ENCODE results near the gene HPCAL1. TPM values are rescaled to one million over a fixed set of nuclear protein-coding genes. Genes with fewer than 3 reads are reported as not detected.
A peak's percentile ranks its signal among the peaks of the same experiment; 100 is the strongest.

Gene HPCAL1
- total RNA-seq, 1 donor from 2014 or later: 160 TPM

GRCh38 chr2:10271946-10272345, 30.8 kb upstream of the HPCAL1 start:
- H3K4me3 ChIP-seq: no peak overlapping the region
- no peaks in the 10 kb centered on the region for H3K27me3 ChIP-seq
- intact Hi-C loops (cut with DNase I): loop anchor here (5.0 kb wide), 1 partner anchor 135 kb away; no protein-coding TSS in a partner anchor
- no peak for TF ChIP-seq CTCF (IDR thresholded peaks at IDR 0.05)
- no peaks in the 10 kb centered on the region for H3K36me3 ChIP-seq
- no peak overlapping the region for H3K27ac ChIP-seq
- peaks cover 14% of the 10 kb centered on the region for H3K4me1 ChIP-seq
- ATAC-seq: no peak
- no peaks in the 10 kb centered on the region for H3K9me3 ChIP-seq
- DNase-seq: peak; percentile 48

- no peak overlapping the region for H3K4me3 ChIP-seq
- DNase-seq (peak; percentile 23), ATAC-seq (no peak)
- no peak for TF ChIP-seq CTCF (IDR thresholded peaks at IDR 0.05)
- H3K4me1 ChIP-seq: peaks cover 16% of the 10 kb centered on the region
- intact Hi-C loops (cut with DNase I): loop anchor here (5.0 kb wide), 1 partner anchor 135 kb away; no protein-coding TSS in a partner anchor
- no peak overlapping the region for H3K27ac ChIP-seq
- no peaks in the 10 kb centered on the region for H3K27me3 ChIP-seq
- H3K9me3 ChIP-seq: no peaks in the 10 kb centered on the region
- no peaks in the 10 kb centered on the region for H3K36me3 ChIP-seq
These were observed 30.2 kb upstream of the HPCAL1 start for GRCh38 chr2:10272464-10272863.

- DNase-seq (peak; percentile 51), ATAC-seq (no peak)
- no peak for TF ChIP-seq CTCF (IDR thresholded peaks at IDR 0.05)
- Histone ChIP-seq H3K36me3 (no peaks in the 10 kb centered on the region), H3K9me3 (no peaks in the 10 kb centered on the region), H3K27me3 (no peaks in the 10 kb centered on the region), H3K4me3 (no peak overlapping the region), H3K27ac (no peak overlapping the region), H3K4me1 (peaks cover 24% of the 10 kb centered on the region)
- intact Hi-C loops (cut with DNase I): loop anchor here (5.0 kb wide), 1 partner anchor 134 kb away; no protein-coding TSS in a partner anchor
These were observed 29.2 kb upstream of the HPCAL1 start for GRCh38 chr2:10273215-10274175.

GRCh38 chr2:10274376-10274775, 28.3 kb upstream of the HPCAL1 start:
- no peak for TF ChIP-seq CTCF (IDR thresholded peaks at IDR 0.05)
- Histone ChIP-seq H3K27ac (no peak overlapping the region), H3K4me3 (no peak overlapping the region), H3K36me3 (no peaks in the 10 kb centered on the region), H3K27me3 (no peaks in the 10 kb centered on the region), H3K4me1 (peaks cover 24% of the 10 kb centered on the region), H3K9me3 (no peaks in the 10 kb centered on the region)
- intact Hi-C loops (cut with DNase I): loop anchor here (5.0 kb wide), 1 partner anchor 133 kb away; no protein-coding TSS in a partner anchor
- ATAC-seq (no peak), DNase-seq (peak; percentile 44)

- peaks cover 20% of the 10 kb centered on the region for H3K4me1 ChIP-seq
- peak; percentile 33 for DNase-seq
- H3K9me3 ChIP-seq: no peaks in the 10 kb centered on the region
- no peaks in the 10 kb centered on the region for H3K27me3 ChIP-seq
- no peak overlapping the region for H3K27ac ChIP-seq
- ATAC-seq: no peak
- H3K4me3 ChIP-seq: no peak overlapping the region
- intact Hi-C loops (cut with DNase I): loop anchor here (5.0 kb wide), 1 partner anchor 132 kb away; no protein-coding TSS in a partner anchor
- TF ChIP-seq CTCF (IDR thresholded peaks at IDR 0.05): no peak
- H3K36me3 ChIP-seq: no peaks in the 10 kb centered on the region
These were observed 27.5 kb upstream of the HPCAL1 start for GRCh38 chr2:10274983-10275802.
